ENCODE results near the gene PIK3AP1.

PIK3AP1 gene

DNA sequence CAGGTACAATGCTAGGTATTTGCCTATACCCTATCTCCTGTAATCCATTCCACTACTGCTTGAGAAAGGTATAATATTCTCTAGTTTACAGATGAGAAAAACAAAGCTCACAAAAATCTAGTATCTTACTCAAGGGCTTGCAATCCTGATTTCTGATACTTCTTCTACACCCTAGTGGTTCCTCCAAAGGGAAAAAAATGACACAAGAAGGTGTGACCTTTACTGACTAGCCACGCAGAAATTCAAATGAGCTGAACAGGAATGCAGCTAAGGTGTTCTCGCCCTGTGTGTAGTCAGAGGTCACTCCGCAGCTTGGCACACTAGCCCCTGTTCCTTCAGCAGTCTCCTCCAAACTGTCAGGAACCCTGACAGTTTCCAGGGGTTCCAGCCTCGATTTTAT is 74.0 kb downstream of the PIK3AP1 start:
- Histone ChIP-seq H3K9ac (no peak overlapping the region), H2AFZ (ENCODE audit: low read depth) (no peak overlapping the region), H3K4me3 (IDR thresholded peaks at IDR 0.05; ENCODE audit: insufficient read depth, low read depth, low read length) (no peak overlapping the region), H3K79me2 (ENCODE audit: insufficient read depth, low read depth) (no peaks in the 10 kb centered on the region), H3K27me3 (ENCODE audit: insufficient read depth, low read depth) (no peaks in the 10 kb centered on the region), H4K20me1 (ENCODE audit: insufficient read depth) (no peaks in the 10 kb centered on the region), H3K27ac (no peak overlapping the region), H3K36me3 (ENCODE audit: insufficient read depth) (no peaks in the 10 kb centered on the region), H3K4me1 (ENCODE audit: low read depth, poor library complexity, severe bottlenecking) (no peaks in the 10 kb centered on the region), H3K4me2 (no peak overlapping the region)
- TF ChIP-seq, protein P1, sequence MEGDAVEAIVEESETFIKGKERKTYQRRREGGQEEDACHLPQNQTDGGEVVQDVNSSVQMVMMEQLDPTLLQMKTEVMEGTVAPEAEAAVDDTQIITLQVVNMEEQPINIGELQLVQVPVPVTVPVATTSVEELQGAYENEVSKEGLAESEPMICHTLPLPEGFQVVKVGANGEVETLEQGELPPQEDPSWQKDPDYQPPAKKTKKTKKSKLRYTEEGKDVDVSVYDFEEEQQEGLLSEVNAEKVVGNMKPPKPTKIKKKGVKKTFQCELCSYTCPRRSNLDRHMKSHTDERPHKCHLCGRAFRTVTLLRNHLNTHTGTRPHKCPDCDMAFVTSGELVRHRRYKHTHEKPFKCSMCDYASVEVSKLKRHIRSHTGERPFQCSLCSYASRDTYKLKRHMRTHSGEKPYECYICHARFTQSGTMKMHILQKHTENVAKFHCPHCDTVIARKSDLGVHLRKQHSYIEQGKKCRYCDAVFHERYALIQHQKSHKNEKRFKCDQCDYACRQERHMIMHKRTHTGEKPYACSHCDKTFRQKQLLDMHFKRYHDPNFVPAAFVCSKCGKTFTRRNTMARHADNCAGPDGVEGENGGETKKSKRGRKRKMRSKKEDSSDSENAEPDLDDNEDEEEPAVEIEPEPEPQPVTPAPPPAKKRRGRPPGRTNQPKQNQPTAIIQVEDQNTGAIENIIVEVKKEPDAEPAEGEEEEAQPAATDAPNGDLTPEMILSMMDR (conservative IDR thresholded peaks at IDR 0.05; ENCODE audit: low read depth, low read length), result no peak

DNA sequence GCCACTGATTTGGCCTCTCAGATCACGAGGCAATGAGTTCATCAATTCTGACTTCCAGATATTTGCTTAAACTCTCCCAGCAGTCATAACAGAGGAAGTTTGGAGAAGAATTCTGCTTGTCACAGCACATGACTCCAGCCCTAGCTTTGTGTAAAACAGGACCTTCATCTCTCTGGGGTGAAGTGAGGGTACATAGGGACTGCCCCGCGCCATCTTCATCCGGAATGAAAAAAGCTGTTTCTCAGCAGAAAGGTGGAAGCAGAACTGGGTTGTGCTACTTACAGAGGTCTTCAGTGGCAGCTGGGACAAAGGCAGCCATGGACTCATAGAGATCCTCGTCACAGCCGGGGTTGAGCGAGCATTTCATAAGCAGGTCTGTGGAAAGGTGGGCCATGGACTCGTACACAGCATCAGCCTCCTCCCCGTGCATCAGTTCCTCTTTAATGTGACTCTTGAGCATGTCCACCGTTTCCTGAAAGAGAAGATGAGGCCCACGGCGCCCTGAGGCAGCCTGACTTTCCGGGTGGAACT is 75.1 kb downstream of the PIK3AP1 start:
- Histone ChIP-seq H3K36me3 (ENCODE audit: insufficient read depth) (no peaks in the 10 kb centered on the region), H3K4me1 (ENCODE audit: low read depth, poor library complexity, severe bottlenecking) (no peaks in the 10 kb centered on the region), H3K27me3 (ENCODE audit: insufficient read depth, low read depth) (no peaks in the 10 kb centered on the region), H3K4me3 (IDR thresholded peaks at IDR 0.05; ENCODE audit: insufficient read depth, low read depth, low read length) (no peak overlapping the region), H3K27ac (no peak overlapping the region), H2AFZ (ENCODE audit: low read depth) (no peak overlapping the region), H3K4me2 (no peak overlapping the region), H3K9ac (no peak overlapping the region), H4K20me1 (ENCODE audit: insufficient read depth) (no peaks in the 10 kb centered on the region), H3K79me2 (ENCODE audit: insufficient read depth, low read depth) (no peaks in the 10 kb centered on the region)
- TF ChIP-seq, protein P1 (conservative IDR thresholded peaks at IDR 0.05; ENCODE audit: low read depth, low read length), result no peak

DNA sequence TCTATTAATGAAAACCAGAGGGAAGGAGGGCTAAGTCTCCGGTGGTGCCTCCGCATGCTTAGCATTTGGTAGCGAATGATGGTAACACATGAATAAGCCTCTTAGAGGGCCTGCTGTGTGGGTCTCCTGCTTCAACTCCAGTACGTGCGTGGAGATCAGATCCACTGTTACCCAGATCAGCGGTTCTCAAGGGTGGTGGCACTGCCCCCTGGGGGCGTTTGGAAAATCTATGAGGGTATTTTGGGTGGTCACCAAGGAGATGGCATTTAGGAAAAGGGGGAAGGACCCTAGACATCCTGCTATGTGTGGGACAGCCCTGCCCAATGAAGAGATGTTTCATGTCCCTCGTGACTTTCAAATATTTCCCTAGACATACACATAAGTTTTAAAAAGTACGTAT is 76.4 kb downstream of the PIK3AP1 start:
- Histone ChIP-seq H3K79me2 (ENCODE audit: insufficient read depth, low read depth) (no peaks in the 10 kb centered on the region), H3K27me3 (ENCODE audit: insufficient read depth, low read depth) (no peaks in the 10 kb centered on the region), H3K27ac (no peak overlapping the region), H4K20me1 (ENCODE audit: insufficient read depth) (no peaks in the 10 kb centered on the region), H3K4me1 (ENCODE audit: low read depth, poor library complexity, severe bottlenecking) (no peaks in the 10 kb centered on the region), H3K4me2 (no peak overlapping the region), H3K4me3 (IDR thresholded peaks at IDR 0.05; ENCODE audit: insufficient read depth, low read depth, low read length) (no peak overlapping the region), H3K36me3 (ENCODE audit: insufficient read depth) (no peaks in the 10 kb centered on the region), H3K9ac (no peak overlapping the region), H2AFZ (ENCODE audit: low read depth) (no peak overlapping the region)
- TF ChIP-seq, protein P1 (conservative IDR thresholded peaks at IDR 0.05; ENCODE audit: low read depth, low read length), result no peak

DNA sequence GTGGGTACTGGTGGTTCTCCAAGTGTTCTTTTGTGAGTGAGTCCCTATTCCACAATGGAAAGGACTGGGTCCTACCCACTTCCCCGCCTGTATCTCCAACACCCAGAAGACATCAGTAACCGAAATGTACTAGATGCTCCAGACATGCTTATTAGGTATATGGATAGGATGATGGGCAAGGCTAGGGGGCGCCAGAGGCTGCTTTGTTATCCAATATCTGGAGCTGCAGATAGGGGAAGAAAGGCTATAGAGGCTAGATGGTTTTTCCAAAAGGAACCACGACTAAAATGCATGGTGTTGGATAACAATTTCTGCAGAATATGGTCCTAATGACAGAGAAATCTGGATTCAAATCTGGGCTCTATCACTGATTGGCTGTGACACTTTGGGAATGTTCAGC is 77.3 kb downstream of the PIK3AP1 start:
- Histone ChIP-seq H2AFZ (ENCODE audit: low read depth) (no peak overlapping the region), H3K4me1 (ENCODE audit: low read depth, poor library complexity, severe bottlenecking) (no peaks in the 10 kb centered on the region), H3K36me3 (ENCODE audit: insufficient read depth) (no peaks in the 10 kb centered on the region), H3K79me2 (ENCODE audit: insufficient read depth, low read depth) (no peaks in the 10 kb centered on the region), H3K4me3 (IDR thresholded peaks at IDR 0.05; ENCODE audit: insufficient read depth, low read depth, low read length) (no peak overlapping the region), H3K9ac (no peak overlapping the region), H4K20me1 (ENCODE audit: insufficient read depth) (no peaks in the 10 kb centered on the region), H3K4me2 (no peak overlapping the region), H3K27ac (no peak overlapping the region), H3K27me3 (ENCODE audit: insufficient read depth, low read depth) (no peaks in the 10 kb centered on the region)
- TF ChIP-seq, protein P1 (conservative IDR thresholded peaks at IDR 0.05; ENCODE audit: low read depth, low read length), result peak; percentile 57

All from KMS-11 (cell line).